Effector CD8-positive, alpha-beta T cell (primary cell): ENCODE data around the gene MIEF2.
A peak's percentile ranks its signal among the peaks of the same experiment; 100 is the strongest.

Experiments used
- DNase-seq: peaks from one replicate; lab custom pipeline; 2025; lab: John Stamatoyannopoulos, UW

MIEF2 gene

GRCh38 chr17:18256776-18257175 is 3.7 kb upstream of the MIEF2 start:
- no peak for DNase-seq

DNA sequence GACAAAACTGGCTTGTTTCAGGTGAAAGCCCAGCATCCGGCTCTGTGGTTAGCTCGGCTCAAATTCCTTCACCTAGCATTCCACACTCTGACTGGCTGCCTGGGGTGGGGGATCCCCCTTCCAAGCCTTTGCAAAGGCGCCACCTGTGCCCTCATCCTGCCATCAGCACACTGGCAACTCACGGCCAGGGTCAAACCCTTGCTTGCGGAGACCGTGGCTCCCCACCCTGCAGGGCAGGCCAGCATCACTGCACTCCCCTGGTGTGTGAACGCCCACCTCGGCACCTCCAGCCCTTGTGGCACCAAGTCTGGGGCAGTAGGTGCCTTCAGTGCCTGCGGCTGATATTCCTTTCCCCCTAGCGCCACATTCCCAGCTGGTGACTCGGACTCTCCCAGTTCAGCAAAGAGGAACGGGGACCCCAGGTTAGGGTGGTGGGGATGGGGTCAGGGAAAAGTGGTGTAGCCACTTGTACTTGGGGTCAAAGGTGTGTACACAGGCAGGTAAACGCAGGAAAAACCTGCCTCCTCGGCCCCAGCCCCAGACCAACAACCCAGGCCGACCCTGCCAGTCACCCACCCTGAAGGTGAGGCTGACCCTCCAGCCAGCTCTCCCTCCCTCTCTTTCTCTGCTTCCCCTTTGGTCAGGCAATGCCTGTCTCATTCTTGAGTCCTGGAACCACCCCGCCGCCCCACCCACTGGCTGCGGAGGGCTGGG is 3.0 kb upstream of the MIEF2 start:
- no peak for DNase-seq

GRCh38 chr17:18257982-18258355 is 2.5 kb upstream of the MIEF2 start:
- DNase-seq, result no peak

GRCh38 chr17:18258356-18259038 is 2.0 kb upstream of the MIEF2 start, which contains the start of gene FLII:
FLII (minus strand) TSS chr17:18258738; CDS start chr17:18258690, 48 bp downstream.
- peak; percentile 30 for DNase-seq

GRCh38 chr17:18259621-18260331 is 686 bp upstream of the MIEF2 start:
- no peak for DNase-seq

GRCh38 chr17:18261146-18261515 is 669 bp downstream of the MIEF2 start:
- DNase-seq, result no peak

DNA sequence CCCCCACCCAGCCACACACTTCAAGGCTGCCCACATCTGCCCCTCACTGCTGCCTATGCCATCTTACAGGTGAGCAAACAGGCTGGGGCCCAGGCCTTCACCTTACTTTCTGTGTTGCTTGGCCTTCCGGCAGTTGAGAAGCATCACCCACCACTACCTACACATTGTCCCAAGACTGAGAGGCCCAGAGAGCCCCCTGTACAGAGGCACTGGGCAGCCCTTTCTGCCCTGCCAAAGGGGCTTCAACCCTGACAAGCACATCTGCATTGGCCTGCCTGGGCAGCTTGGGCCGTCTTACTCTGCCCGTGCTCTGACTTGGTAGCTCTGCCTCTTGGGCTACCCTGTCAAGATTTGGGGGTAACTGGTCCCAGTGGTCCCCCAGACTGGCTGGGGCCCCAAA is 1.2 kb downstream of the MIEF2 start:
- no peak for DNase-seq

GRCh38 chr17:18262111-18262510 is 1.6 kb downstream of the MIEF2 start:
- DNase-seq, result no peak

DNA sequence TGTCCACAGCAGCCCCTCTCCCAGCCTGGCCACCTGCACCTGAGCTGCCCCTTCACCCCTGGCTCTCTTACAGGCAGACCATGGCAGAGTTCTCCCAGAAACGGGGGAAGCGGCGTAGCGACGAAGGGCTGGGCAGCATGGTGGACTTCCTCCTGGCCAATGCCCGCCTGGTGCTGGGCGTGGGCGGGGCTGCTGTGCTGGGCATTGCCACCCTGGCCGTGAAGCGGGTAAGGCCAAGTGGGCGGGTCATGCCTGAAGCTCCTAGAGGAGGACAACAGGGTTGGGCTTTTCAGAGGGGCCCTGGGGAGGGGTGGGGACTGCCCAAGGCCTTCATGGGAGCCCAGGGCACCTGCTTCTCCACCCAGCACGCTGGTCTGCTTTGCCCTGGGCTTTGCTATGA is 2.2 kb downstream of the MIEF2 start:
- DNase-seq, result no peak

DNA sequence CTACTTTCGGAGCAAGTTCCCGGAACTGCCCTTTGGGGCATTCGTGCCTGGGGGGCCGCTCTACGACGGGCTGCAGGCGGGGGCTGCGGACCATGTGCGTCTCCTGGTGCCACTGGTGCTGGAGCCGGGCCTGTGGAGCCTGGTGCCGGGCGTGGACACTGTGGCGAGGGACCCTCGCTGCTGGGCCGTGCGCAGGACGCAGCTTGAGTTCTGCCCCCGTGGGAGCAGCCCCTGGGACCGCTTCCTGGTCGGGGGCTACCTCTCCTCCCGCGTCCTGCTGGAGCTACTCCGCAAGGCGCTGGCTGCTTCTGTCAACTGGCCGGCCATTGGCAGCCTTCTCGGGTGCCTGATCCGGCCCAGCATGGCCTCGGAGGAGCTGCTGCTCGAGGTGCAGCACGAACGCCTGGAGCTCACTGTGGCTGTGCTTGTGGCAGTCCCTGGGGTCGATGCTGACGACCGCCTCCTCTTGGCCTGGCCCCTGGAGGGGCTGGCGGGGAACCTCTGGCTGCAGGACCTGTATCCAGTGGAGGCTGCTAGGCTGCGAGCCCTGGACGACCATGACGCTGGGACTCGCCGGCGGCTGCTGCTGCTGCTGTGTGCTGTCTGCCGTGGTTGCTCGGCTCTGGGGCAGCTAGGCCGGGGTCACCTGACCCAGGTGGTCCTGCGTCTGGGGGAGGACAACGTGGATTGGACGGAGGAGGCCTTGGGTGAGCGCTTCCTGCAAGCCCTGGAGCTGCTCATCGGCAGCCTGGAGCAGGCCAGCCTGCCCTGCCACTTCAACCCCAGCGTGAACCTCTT is 3.6 kb downstream of the MIEF2 start:
- DNase-seq, result no peak

DNA sequence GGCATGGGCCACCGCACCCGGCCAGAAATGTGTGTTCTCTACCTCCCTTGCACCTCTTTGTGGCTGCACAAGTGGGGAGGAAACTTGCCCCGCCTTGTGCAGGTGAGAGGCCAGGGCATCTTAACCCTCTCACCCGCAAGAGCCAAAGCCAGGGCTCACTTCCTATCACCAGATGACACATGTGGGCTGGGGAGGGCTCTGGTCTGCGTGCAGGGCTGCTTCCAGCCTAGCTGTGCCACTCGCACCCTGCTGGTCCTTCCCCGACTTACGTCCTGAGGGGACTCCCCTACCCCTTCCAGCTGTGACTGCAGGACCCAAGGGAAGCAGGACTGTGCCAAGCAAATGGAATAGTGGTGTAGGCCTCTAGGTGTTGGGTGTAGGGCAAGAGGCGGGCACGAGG is 6.9 kb downstream of the MIEF2 start:
- DNase-seq, result no peak

GRCh38 chr17:18267927-18268711 is 7.7 kb downstream of the MIEF2 start:
- DNase-seq, result no peak

DNA sequence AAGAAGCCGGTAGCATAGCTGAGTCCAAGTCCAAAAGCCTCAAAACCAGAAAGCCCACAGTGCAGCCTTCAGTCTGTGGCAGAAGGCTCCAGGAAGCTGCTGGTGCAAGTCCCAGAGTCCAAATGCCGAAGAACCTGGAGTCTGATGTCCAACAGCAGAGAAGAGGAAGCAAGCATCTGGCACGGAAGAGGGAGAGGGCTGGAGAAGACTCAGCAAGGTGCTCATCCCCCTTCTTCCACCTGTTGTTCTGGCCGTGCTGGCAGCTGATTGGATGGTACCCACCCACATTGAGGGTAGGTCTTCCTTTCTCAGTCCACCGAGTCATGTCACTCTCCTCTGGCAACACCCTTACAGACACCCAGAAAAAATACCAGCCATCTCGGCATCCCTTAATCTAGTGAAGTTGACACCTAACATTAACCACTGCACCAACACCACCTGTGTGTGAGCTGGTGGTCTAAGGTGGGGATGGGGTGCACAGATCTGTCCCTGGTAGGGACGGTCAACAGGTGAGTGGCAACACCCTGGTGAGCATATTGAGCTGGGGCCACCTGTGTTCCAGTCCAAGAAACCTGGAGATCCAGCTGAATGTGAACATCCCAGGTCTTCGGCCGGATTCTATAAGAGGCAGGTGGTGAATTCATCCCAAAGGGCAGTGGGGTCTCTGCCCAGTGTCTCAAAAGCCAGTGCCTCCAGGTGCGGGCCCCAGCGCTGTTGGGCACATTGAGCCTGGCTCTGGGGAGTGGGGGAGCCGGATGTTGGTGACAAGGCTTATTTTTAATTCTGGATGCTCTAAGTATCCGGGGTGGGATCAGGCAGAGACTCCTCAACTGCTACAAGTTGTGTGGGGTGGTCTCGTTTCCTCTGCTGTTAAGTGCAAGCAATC is 9.8 kb downstream of the MIEF2 start:
- no peak for DNase-seq

DNA sequence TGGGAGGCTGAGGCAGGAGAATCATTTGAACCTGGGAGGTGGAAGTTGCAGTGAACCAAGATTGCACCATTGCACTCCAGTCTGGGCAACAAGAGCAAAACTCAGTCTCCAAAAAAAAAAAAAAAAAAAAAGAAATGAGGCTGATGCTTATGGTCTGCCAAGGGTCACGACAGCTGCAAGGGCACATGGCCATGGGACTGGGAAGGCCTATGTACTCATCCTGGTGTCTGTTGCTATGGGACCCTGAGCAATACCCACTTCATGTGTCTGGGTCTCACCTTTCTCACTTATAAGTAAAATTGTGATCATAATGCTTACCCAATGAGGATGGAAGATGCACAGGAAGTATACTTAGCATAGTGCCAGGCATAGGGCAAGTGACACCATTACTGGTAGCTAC is 16.6 kb downstream of the MIEF2 start:
- no peak for DNase-seq

GRCh38 chr17:18278867-18279266 is 18.4 kb downstream of the MIEF2 start:
- no peak for DNase-seq

DNA sequence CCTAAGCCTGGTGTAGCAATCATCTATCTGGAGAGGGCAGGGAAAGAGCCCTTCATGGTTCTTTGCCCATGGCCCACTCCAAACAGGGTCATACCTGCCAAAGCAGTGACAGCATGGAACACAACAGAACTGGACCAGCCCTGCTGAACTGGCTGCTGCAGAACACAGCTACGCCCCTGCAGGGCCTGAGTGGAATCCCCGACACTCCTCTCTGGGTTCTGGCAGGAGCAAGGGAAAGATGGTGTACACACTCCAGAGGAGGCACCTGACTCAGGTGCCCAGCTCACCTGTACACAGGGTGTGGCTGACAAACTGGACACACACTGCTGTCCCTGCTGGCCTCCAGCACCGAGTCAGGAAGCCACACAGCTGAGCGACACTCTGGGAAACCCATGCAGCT is 19.8 kb downstream of the MIEF2 start:
- DNase-seq, result no peak

- no peak for DNase-seq
These were observed 20.4 kb downstream of the MIEF2 start for GRCh38 chr17:18280766-18281371.

GRCh38 chr17:18281788-18282187 is 21.3 kb downstream of the MIEF2 start:
- no peak for DNase-seq

- no peak for DNase-seq
These were observed 24.8 kb downstream of the MIEF2 start for GRCh38 chr17:18285296-18285695.
